HepG2 (cell line): ENCODE data around the gene CCDC142. TPM values are rescaled to one million over a fixed set of nuclear protein-coding genes. Genes with fewer than 3 reads are reported as not detected.
A peak's percentile ranks its signal among the peaks of the same experiment; 100 is the strongest.

Experiments
- ATF1 ChIP-seq: IDR thresholded peaks from 2 replicates; pipeline ENCODE4 v1.6.1; 2016; ENCODE audit warnings: mild to moderate bottlenecking, control low read depth
- ATF4 ChIP-seq, 2 experiments: fragments of 450-650 bp in 1 of 2; sonication (generic) in 1 of 2; formaldehyde crosslinking; IDR thresholded peaks; 2 replicates each; pipeline versions ENCODE4 v1.5.0 to v1.8.0; 2020 to 2022; ENCODE audit warnings: mild to moderate bottlenecking in 1 of 2, missing genetic modification reagents in 1 of 2
- DPF2 ChIP-seq: sonication (generic); formaldehyde crosslinking; IDR thresholded peaks from 2 replicates; pipeline ENCODE4 v1.4.0; 2020; ENCODE audit warnings: mild to moderate bottlenecking, low read depth, missing genetic modification reagents, borderline replicate concordance
- FOXJ3 ChIP-seq: sonication (generic); formaldehyde crosslinking; IDR thresholded peaks from 2 replicates; pipeline ENCODE4 v1.4.0; 2020; ENCODE audit warnings: missing genetic modification reagents, mild to moderate bottlenecking, borderline replicate concordance
- FOXK1 ChIP-seq: sonication (generic); formaldehyde crosslinking; IDR thresholded peaks from 2 replicates; pipeline ENCODE4 v1.4.0; 2020; ENCODE audit warnings: low read depth, missing genetic modification reagents, borderline replicate concordance
- GLI4 ChIP-seq: sonication (generic); formaldehyde crosslinking; IDR thresholded peaks from 2 replicates; pipeline ENCODE4 v1.5.1; 2020; ENCODE audit warnings: missing genetic modification reagents, mild to moderate bottlenecking, moderate library complexity, borderline replicate concordance
- HDAC1 ChIP-seq: sonication (generic); formaldehyde crosslinking; IDR thresholded peaks from 2 replicates; pipeline ENCODE4 v1.5.1; 2020; ENCODE audit warnings: mild to moderate bottlenecking, missing genetic modification reagents
- KDM1A ChIP-seq: IDR thresholded peaks from 2 replicates; pipeline ENCODE4 v1.6.1; 2016; ENCODE audit warnings: missing compliant biosample characterization
- KDM5B ChIP-seq: sonication (generic); formaldehyde crosslinking; IDR thresholded peaks from 2 replicates; pipeline ENCODE4 v1.4.0; 2020; ENCODE audit warnings: missing genetic modification reagents, mild to moderate bottlenecking, borderline replicate concordance
- KLF13 ChIP-seq: sonication (generic); formaldehyde crosslinking; IDR thresholded peaks from 2 replicates; pipeline ENCODE4 v1.4.0; 2020; ENCODE audit warnings: mild to moderate bottlenecking, missing genetic modification reagents
- KLF9 ChIP-seq: IDR thresholded peaks from 2 replicates; pipeline ENCODE4 v1.6.1; 2016; ENCODE audit warnings: low read depth
- MNT ChIP-seq: fragments of 450-650 bp; IDR thresholded peaks from 2 replicates; pipeline ENCODE4 v1.6.1; 2016
- MTF2 ChIP-seq: sonication (generic); formaldehyde crosslinking; IDR thresholded peaks from 2 replicates; pipeline ENCODE4 v1.5.0; 2020; ENCODE audit warnings: missing genetic modification reagents, borderline replicate concordance
- NFYC ChIP-seq: IDR thresholded peaks from 2 replicates; pipeline ENCODE4 v1.6.1; 2016; ENCODE audit warnings: missing genetic modification reagents, missing compliant biosample characterization
- NR2F2 ChIP-seq: IDR thresholded peaks from 2 replicates; pipeline ENCODE4 v1.6.1; 2012; ENCODE audit warnings: low read depth, inconsistent platforms, borderline replicate concordance
- PHF20 ChIP-seq: sonication (generic); formaldehyde crosslinking; IDR thresholded peaks from 2 replicates; pipeline ENCODE4 v1.5.0; 2020; ENCODE audit warnings: mild to moderate bottlenecking, missing genetic modification reagents
- ZBTB44 ChIP-seq: sonication (generic); formaldehyde crosslinking; IDR thresholded peaks from 2 replicates; pipeline ENCODE4 v1.4.0; 2020; ENCODE audit warnings: missing genetic modification reagents
- ZNF12 ChIP-seq: sonication (generic); formaldehyde crosslinking; IDR thresholded peaks from 2 replicates; pipeline ENCODE4 v1.5.0; 2020; ENCODE audit warnings: missing genetic modification reagents
- ZNF138 ChIP-seq: sonication (generic); formaldehyde crosslinking; IDR thresholded peaks from 2 replicates; pipeline ENCODE4 v1.5.0; 2020; ENCODE audit warnings: mild to moderate bottlenecking, low read depth, missing genetic modification reagents
- ZNF17 ChIP-seq: sonication (generic); formaldehyde crosslinking; IDR thresholded peaks from 2 replicates; pipeline ENCODE4 v1.5.0; 2020; ENCODE audit warnings: mild to moderate bottlenecking, missing genetic modification reagents
- ZNF451 ChIP-seq: sonication (generic); formaldehyde crosslinking; IDR thresholded peaks from 2 replicates; pipeline ENCODE4 v1.5.0; 2020; ENCODE audit warnings: mild to moderate bottlenecking, missing genetic modification reagents
- ZNF556 ChIP-seq: sonication (generic); formaldehyde crosslinking; IDR thresholded peaks from 2 replicates; pipeline ENCODE4 v1.4.0; 2020; ENCODE audit warnings: mild to moderate bottlenecking, missing genetic modification reagents, borderline replicate concordance
- ZNF572 ChIP-seq: sonication (generic); formaldehyde crosslinking; IDR thresholded peaks from 2 replicates; pipeline ENCODE4 v1.5.1; 2020; ENCODE audit warnings: mild to moderate bottlenecking, missing genetic modification reagents
- ZNF770 ChIP-seq: sonication (generic); formaldehyde crosslinking; IDR thresholded peaks from 2 replicates; pipeline ENCODE4 v1.5.0; 2020; ENCODE audit warnings: mild to moderate bottlenecking, missing genetic modification reagents
- polyA plus RNA-seq, 8 experiments: library from polyadenylated mRNA; depleted of rRNA in 3 of 8; stranded (reverse) in 7 of 8; unstranded in 1 of 8; fragments of >200 nt; fragmentation: Illumina TruSeq in 4 of 8; extraction: Trizol in 4 of 8; gene quantifications; 2 replicates each; pipeline versions ENCODE4 v1.2.1 to v1.2.3, GENCODE V29; 2011 to 2016; ENCODE audit warnings: low read depth in 4 of 8, missing spikeins in 1 of 8, mixed read lengths in 1 of 8; ENCODE audit not compliant: insufficient read depth in 1 of 8
- total RNA-seq, 5 experiments: library from RNA; depleted of rRNA; stranded (reverse); fragments of >200 nt; fragmentation: Illumina TruSeq; extraction: Trizol; gene quantifications; 2 replicates each; pipeline ENCODE4 v1.2.3, GENCODE V29; 2016; ENCODE audit warnings: low read depth in 1 of 5

Gene CCDC142
- total and polyA plus RNA-seq, 2 of the 13 experiments (the other 11 are each of a cell fraction or from before 2014, with no cell fraction given), result 14.7 to 30.4 TPM

- TF ChIP-seq PHF20 (CRISPR knock-in tag) (peak; percentile 50), DPF2 (CRISPR knock-in tag) (no peak; the same call in 1 of the 2 replicates), NFYC (no peak), ZNF556 (CRISPR knock-in tag) (no peak; the same call in 1 of the 2 replicates), KDM5B (peak; percentile 86), GLI4 (CRISPR knock-in tag) (no peak; the same call in 1 of the 2 replicates), KLF13 (no peak), HDAC1 (CRISPR knock-in tag) (peak; percentile 71), MTF2 (CRISPR knock-in tag) (peak; percentile 62; the same call in 1 of the 2 replicates), ZNF138 (CRISPR knock-in tag) (peak; percentile 17; the same call in 1 of the 2 replicates), ATF1 (CRISPR knock-in tag) (no peak), ZNF770 (CRISPR knock-in tag) (peak; percentile 34), FOXK1 (CRISPR knock-in tag) (0 out of 2 replicates have a peak, but pooled peaks have one; percentile 15), NR2F2 (no peak), FOXJ3 (CRISPR knock-in tag) (no peak), KLF9 (CRISPR knock-in tag) (0 out of 2 replicates have a peak, but pooled peaks have one; percentile 49), ZNF451 (CRISPR knock-in tag) (peak; percentile 75; the same call in 1 of the 2 replicates), KDM1A (CRISPR knock-in tag) (no peak), ATF4 (CRISPR knock-in tag; IDR thresholded peaks at IDR 0.05) (no peak), MNT (no peak), ZNF572 (CRISPR knock-in tag) (peak; percentile 98), ZBTB44 (CRISPR knock-in tag) (0 out of 2 replicates have a peak, but pooled peaks have one; percentile 47), ZNF17 (CRISPR knock-in tag) (no peak), ZNF12 (no peak)
These were observed 20.1 kb upstream of the CCDC142 start (continued) for GRCh38 chr2:74502720-74503505.
